Measurements from ENCODE around the gene CELA2A.
A peak's percentile ranks its signal among the peaks of the same experiment; 100 is the strongest.

CELA2A gene

DNA sequence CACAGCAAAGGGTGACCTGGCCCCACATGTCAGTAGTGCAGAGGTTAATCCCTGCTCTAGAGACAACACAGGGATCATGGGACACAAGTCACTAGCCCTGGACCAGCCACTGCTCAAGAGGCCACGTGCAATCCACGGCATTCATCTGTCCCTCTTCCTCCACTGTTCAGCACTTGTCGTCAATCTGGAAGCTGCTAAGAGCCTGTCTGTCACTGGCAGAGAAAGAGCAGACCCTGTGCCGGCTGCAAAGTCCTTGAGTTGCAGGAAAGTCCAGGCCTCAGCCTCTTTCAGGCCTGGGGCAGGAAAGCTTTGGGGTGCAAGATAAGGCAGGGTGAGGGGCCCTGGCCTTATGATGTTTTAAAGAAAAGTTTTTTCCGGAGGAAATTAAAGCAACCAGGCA lies 36.1 kb downstream of the CELA2A start:
- TF ChIP-seq, protein P1, sequence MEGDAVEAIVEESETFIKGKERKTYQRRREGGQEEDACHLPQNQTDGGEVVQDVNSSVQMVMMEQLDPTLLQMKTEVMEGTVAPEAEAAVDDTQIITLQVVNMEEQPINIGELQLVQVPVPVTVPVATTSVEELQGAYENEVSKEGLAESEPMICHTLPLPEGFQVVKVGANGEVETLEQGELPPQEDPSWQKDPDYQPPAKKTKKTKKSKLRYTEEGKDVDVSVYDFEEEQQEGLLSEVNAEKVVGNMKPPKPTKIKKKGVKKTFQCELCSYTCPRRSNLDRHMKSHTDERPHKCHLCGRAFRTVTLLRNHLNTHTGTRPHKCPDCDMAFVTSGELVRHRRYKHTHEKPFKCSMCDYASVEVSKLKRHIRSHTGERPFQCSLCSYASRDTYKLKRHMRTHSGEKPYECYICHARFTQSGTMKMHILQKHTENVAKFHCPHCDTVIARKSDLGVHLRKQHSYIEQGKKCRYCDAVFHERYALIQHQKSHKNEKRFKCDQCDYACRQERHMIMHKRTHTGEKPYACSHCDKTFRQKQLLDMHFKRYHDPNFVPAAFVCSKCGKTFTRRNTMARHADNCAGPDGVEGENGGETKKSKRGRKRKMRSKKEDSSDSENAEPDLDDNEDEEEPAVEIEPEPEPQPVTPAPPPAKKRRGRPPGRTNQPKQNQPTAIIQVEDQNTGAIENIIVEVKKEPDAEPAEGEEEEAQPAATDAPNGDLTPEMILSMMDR (IDR thresholded peaks at IDR 0.05; ENCODE audit: extremely low read depth, missing control alignments) = no peak
- no peak for DNase-seq (ENCODE audit: low spot score)

- TF ChIP-seq, protein P1 (IDR thresholded peaks at IDR 0.05; ENCODE audit: extremely low read depth, missing control alignments) = no peak
- no peak for DNase-seq (ENCODE audit: low spot score)
Measured at GRCh38 chr1:15493869-15494390, 37.4 kb downstream of the CELA2A start.

DNA sequence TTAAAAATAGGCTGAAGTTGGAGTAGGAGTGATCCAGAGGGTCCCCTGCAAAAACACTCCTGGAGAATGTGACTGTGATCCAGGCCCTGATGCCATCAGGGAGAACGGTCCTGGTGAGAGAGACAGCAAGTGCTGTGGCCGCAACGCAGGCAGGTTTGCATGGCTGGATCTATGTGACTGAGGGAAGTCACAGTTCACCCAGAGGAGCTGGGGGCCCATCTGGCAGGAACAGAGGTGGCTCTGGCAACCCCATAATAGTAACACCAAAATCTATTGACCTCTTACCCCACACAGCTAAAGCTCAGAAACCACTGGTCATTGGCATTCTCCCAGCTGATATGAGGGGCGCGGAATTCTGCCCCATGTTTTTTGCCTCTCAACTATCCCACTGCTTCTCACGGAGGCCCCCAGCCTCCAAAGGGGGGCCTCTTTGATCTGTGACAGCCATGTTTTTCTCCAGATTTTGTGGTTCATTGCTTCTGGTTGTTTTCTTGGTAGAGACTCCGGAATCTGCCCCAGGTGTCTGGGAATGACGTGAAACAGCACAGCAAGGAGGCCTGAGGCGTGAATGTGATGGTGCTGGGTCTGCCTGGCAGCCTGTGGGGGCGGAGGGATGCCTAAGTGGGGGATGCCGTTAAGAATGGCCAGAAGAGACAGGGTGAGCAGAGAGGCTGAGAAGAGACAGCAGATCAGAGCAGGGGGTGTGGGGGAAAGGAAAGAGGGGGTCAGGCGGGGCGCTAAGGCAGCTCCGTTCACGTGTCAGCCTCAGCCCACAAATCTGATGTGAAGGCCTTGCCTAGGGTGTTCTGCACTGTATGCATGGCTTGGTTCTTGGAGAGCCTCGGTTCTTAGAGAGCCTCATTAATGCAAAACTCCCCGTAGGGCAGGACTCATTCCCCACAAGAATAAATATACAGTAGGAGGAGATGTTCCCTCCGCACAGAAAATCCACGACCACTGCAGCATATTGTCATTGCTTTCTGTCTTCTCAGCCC lies 43.9 kb downstream of the CELA2A start:
- DNase-seq (ENCODE audit: low spot score) = no peak
- TF ChIP-seq, protein P1 (IDR thresholded peaks at IDR 0.05; ENCODE audit: extremely low read depth, missing control alignments) = no peak

GRCh38 chr1:15501208-15502032 lies 44.9 kb downstream of the CELA2A start:
- TF ChIP-seq, protein P1 (IDR thresholded peaks at IDR 0.05; ENCODE audit: extremely low read depth, missing control alignments) = peak; percentile 74
- peak; percentile 79 for DNase-seq (ENCODE audit: low spot score)

- TF ChIP-seq, protein P1 (IDR thresholded peaks at IDR 0.05; ENCODE audit: extremely low read depth, missing control alignments) = no peak
Measured at GRCh38 chr1:15504436-15504835, 47.9 kb downstream of the CELA2A start.

GRCh38 chr1:15506831-15507230 lies 50.3 kb downstream of the CELA2A start:
- no peak for DNase-seq (ENCODE audit: low spot score)
- TF ChIP-seq, protein P1 (IDR thresholded peaks at IDR 0.05; ENCODE audit: extremely low read depth, missing control alignments) = no peak

More at GRCh38 chr1:15504436-15504835, 47.9 kb downstream of the CELA2A start:
- no peak for DNase-seq (ENCODE audit: low spot score)

Measured in GM20000 (cell line).